WI38 (cell line): ENCODE results near the gene ADAMTSL3.

ENCODE experiments used
- H3K4me3 ChIP-seq: 2 replicates; pipeline ENCODE4 v1.5.1; 2011; ENCODE audit warnings: low read depth, mild to moderate bottlenecking, control low read depth, low read length
- CTCF ChIP-seq: IDR thresholded peaks from 2 replicates; pipeline ENCODE4 v1.5.1; 2012; ENCODE audit warnings: low read depth, mild to moderate bottlenecking, control low read depth, low read length

The ADAMTSL3 gene

DNA sequence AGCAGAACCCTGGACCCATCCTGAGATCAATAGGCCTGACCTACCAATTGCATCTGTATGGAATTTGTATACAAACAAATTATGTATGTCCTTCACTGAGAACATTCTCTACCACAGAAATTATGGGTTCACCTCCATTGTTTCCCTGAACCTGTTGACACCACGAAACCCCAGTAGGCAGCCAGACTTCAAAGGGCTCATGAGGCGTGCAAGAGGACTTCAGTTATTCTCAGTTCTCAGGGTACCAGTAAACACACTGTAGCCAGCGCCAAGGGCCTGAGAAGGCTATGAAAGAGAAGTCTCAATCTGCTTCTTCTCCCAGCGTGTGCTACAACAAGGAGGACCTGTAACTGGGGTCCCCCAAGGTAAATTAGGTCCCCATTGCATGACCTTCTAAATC lies 326.7 kb downstream of the ADAMTSL3 start:
- no peak for TF ChIP-seq CTCF
- H3K4me3 ChIP-seq, result no peak overlapping the region

DNA sequence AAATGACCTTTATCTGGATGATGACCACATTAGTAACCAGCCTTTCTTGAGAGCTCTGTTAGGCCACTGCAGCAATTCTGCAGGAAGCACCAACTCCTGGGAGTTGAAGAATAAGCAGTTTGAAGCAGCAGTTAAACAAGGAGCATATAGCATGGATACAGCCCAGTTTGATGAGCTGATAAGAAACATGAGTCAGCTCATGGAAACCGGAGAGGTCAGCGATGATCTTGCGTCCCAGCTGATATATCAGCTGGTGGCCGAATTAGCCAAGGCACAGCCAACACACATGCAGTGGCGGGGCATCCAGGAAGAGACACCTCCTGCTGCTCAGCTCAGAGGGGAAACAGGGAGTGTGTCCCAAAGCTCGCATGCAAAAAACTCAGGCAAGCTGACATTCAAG lies 328.8 kb downstream of the ADAMTSL3 start:
- H3K4me3 ChIP-seq, result no peak overlapping the region
- TF ChIP-seq CTCF, result no peak

GRCh38 chr15:83983634-83984458 lies 329.9 kb downstream of the ADAMTSL3 start:
- no peak for TF ChIP-seq CTCF
- no peak overlapping the region for H3K4me3 ChIP-seq

- H3K4me3 ChIP-seq, result no peak overlapping the region
- TF ChIP-seq CTCF, result no peak
Observed at GRCh38 chr15:83984601-83985000, 330.7 kb downstream of the ADAMTSL3 start.

- no peak for TF ChIP-seq CTCF
Observed at GRCh38 chr15:83991163-83991562, 337.2 kb downstream of the ADAMTSL3 start.

DNA sequence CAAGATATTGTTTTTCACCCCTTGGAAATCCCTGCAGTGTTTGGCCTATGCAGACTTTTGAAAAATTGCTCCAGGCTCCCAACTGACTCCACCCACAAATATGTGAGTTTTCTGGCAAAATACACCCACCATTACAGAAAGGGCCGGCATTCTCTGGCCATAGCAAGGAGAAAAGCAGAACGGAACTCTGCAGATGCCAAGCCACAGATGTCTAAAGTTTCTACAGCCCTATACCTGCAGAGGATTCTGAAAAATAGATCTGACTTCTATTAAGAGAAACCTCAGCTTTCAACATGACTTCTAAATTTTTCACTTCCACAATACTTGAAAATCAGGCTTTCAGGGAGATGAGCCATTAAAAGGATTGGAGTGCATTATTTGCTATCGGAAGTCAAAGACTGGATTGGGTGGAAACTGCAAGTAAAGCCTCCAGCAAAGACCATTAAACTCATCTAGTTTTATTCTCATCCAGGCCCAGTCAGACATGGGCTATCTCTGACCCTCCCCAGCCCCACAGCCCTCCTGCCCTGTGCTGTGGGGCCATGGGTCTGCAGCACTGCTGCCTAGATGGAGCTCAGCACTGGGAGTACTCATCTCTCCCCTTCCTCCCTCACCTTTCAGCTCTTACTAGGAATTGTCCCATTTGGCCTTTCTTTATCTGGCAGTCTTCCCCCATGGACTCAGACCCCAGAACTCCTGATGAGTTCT lies 338.6 kb downstream of the ADAMTSL3 start:
- no peak for TF ChIP-seq CTCF
- no peak overlapping the region for H3K4me3 ChIP-seq

More at GRCh38 chr15:83991163-83991562, 337.2 kb downstream of the ADAMTSL3 start:
- no peak overlapping the region for H3K4me3 ChIP-seq

DNA sequence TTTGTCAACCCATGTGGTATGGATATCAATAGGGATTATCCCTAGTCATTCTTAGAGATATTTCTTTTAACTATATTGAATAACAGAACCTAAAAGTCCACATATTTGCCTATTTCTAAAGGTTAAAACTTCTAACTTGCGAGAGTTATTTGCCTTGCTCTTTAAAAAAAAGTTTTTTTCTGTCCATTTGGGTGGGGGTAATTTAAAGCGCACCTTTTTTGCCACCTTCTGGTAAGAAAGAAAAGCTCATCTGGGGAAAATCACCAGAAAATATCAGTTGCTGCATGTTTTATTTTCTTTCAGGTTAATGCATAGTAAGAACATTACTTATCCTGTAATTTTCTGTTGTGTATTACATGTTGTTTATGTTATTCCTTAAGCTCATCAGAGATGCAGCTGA lies 339.7 kb downstream of the ADAMTSL3 start:
- no peak overlapping the region for H3K4me3 ChIP-seq
- TF ChIP-seq CTCF, result no peak
